ENCODE results near the gene GLYATL1.

The GLYATL1 gene

GRCh38 chr11:58914821-58915543 lies 24.3 kb upstream of the GLYATL1 start:
- intact Hi-C loops (cut with DNase I; ENCODE audit: low total_unique reads), result no loop called here
- no peak for TF ChIP-seq CTCF (IDR thresholded peaks at IDR 0.05)
- Histone ChIP-seq H3K4me1 (no peaks in the 10 kb centered on the region), H3K27ac (no peak overlapping the region), H3K4me3 (no peak overlapping the region), H3K36me3 (no peaks in the 10 kb centered on the region), H3K9me3 (peaks cover 0 to 16% (median 8%) of the 10 kb centered on the region in 3 donors), H3K27me3 (no peaks in the 10 kb centered on the region)
- no peak for DNase-seq

GRCh38 chr11:58916637-58917036 lies 22.7 kb upstream of the GLYATL1 start:
- DNase-seq, result no peak
- H3K9me3 ChIP-seq, result peaks cover 0 to 16% (median 8%) of the 10 kb centered on the region in 3 donors
- intact Hi-C loops (cut with DNase I; ENCODE audit: low total_unique reads), result no loop called here
- H3K4me1 ChIP-seq, result no peaks in the 10 kb centered on the region
- H3K4me3 ChIP-seq, result no peak overlapping the region
- H3K27ac ChIP-seq, result no peak overlapping the region
- no peaks in the 10 kb centered on the region for H3K36me3 ChIP-seq
- H3K27me3 ChIP-seq, result no peaks in the 10 kb centered on the region
- TF ChIP-seq CTCF (IDR thresholded peaks at IDR 0.05), result no peak

- no peak for DNase-seq
- no peak overlapping the region for H3K27ac ChIP-seq
- intact Hi-C loops (cut with DNase I; ENCODE audit: low total_unique reads), result no loop called here
- no peak overlapping the region for H3K4me3 ChIP-seq
- H3K9me3 ChIP-seq, result peaks cover 0 to 16% (median 8%) of the 10 kb centered on the region in 3 donors
- no peaks in the 10 kb centered on the region for H3K4me1 ChIP-seq
- H3K27me3 ChIP-seq, result no peaks in the 10 kb centered on the region
- H3K36me3 ChIP-seq, result no peaks in the 10 kb centered on the region
- no peak for TF ChIP-seq CTCF (IDR thresholded peaks at IDR 0.05)
Observed at GRCh38 chr11:58917159-58917783, 22.0 kb upstream of the GLYATL1 start.

- Histone ChIP-seq H3K4me1 (no peaks in the 10 kb centered on the region), H3K4me3 (no peak overlapping the region), H3K27me3 (no peaks in the 10 kb centered on the region), H3K9me3 (peaks cover 0 to 16% (median 8%) of the 10 kb centered on the region in 3 donors), H3K27ac (no peak overlapping the region), H3K36me3 (no peaks in the 10 kb centered on the region)
- DNase-seq, result no peak
- no peak for TF ChIP-seq CTCF (IDR thresholded peaks at IDR 0.05)
- intact Hi-C loops (cut with DNase I; ENCODE audit: low total_unique reads), result no loop called here
Observed at GRCh38 chr11:58919561-58919960, 19.7 kb upstream of the GLYATL1 start.

GRCh38 chr11:58919980-58920379 lies 19.3 kb upstream of the GLYATL1 start:
- Histone ChIP-seq H3K36me3 (no peaks in the 10 kb centered on the region), H3K27me3 (no peaks in the 10 kb centered on the region), H3K4me3 (no peak overlapping the region), H3K27ac (no peak overlapping the region), H3K9me3 (peaks cover 0 to 16% (median 8%) of the 10 kb centered on the region in 3 donors), H3K4me1 (no peaks in the 10 kb centered on the region)
- TF ChIP-seq CTCF (IDR thresholded peaks at IDR 0.05), result no peak
- no peak for DNase-seq
- intact Hi-C loops (cut with DNase I; ENCODE audit: low total_unique reads), result no loop called here
